ENCODE results near the gene AR.

DNA sequence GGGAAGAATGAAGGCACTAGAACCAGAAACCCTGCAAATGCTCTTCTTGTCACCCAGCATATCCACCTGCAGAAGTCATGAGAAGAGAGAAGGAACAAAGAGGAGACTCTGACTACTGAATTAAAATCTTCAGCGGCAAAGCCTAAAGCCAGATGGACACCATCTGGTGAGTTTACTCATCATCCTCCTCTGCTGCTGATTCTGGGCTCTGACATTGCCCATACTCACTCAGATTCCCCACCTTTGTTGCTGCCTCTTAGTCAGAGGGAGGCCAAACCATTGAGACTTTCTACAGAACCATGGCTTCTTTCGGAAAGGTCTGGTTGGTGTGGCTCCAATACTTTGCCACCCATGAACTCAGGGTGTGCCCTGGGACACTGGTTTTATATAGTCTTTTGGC, 181.7 kb downstream of the AR start:
- TF ChIP-seq, protein P1, sequence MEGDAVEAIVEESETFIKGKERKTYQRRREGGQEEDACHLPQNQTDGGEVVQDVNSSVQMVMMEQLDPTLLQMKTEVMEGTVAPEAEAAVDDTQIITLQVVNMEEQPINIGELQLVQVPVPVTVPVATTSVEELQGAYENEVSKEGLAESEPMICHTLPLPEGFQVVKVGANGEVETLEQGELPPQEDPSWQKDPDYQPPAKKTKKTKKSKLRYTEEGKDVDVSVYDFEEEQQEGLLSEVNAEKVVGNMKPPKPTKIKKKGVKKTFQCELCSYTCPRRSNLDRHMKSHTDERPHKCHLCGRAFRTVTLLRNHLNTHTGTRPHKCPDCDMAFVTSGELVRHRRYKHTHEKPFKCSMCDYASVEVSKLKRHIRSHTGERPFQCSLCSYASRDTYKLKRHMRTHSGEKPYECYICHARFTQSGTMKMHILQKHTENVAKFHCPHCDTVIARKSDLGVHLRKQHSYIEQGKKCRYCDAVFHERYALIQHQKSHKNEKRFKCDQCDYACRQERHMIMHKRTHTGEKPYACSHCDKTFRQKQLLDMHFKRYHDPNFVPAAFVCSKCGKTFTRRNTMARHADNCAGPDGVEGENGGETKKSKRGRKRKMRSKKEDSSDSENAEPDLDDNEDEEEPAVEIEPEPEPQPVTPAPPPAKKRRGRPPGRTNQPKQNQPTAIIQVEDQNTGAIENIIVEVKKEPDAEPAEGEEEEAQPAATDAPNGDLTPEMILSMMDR (IDR thresholded peaks at IDR 0.05) = no peak
- no peak for TF ChIP-seq POLR2A (IDR thresholded peaks at IDR 0.05)

Measured in sigmoid colon (tissue), 3 donors.